ENCODE measurements around the gene PROX1.

Gene PROX1

GRCh38 chr1:214014730-214015129 is 27.0 kb downstream of the PROX1 start:
- in situ Hi-C loops (cut with MboI; ENCODE audit: low pct_unique_long_range_greater_than_20kb, low sequenced_read_pairs) = no loop called here
- no peak for DNase-seq

- no peak for DNase-seq
- in situ Hi-C loops (cut with MboI; ENCODE audit: low pct_unique_long_range_greater_than_20kb, low sequenced_read_pairs) = no loop called here
These were observed 29.6 kb downstream of the PROX1 start for GRCh38 chr1:214017191-214017982.

GRCh38 chr1:214018386-214019268 is 30.9 kb downstream of the PROX1 start:
- in situ Hi-C loops (cut with MboI; ENCODE audit: low pct_unique_long_range_greater_than_20kb, low sequenced_read_pairs) = no loop called here
- DNase-seq = no peak

GRCh38 chr1:214019499-214019898 is 31.7 kb downstream of the PROX1 start:
- in situ Hi-C loops (cut with MboI; ENCODE audit: low pct_unique_long_range_greater_than_20kb, low sequenced_read_pairs) = no loop called here
- DNase-seq = no peak

GRCh38 chr1:214021321-214021720 is 33.5 kb downstream of the PROX1 start:
- in situ Hi-C loops (cut with MboI; ENCODE audit: low pct_unique_long_range_greater_than_20kb, low sequenced_read_pairs) = no loop called here
- no peak for DNase-seq

- in situ Hi-C loops (cut with MboI; ENCODE audit: low pct_unique_long_range_greater_than_20kb, low sequenced_read_pairs) = no loop called here
- DNase-seq = no peak
These were observed 34.5 kb downstream of the PROX1 start for GRCh38 chr1:214022229-214022791.

GRCh38 chr1:214022810-214023425 is 35.1 kb downstream of the PROX1 start:
- in situ Hi-C loops (cut with MboI; ENCODE audit: low pct_unique_long_range_greater_than_20kb, low sequenced_read_pairs) = no loop called here
- no peak for DNase-seq

- in situ Hi-C loops (cut with MboI; ENCODE audit: low pct_unique_long_range_greater_than_20kb, low sequenced_read_pairs) = no loop called here
- DNase-seq = no peak
These were observed 39.2 kb downstream of the PROX1 start for GRCh38 chr1:214026985-214027384.

GRCh38 chr1:214027498-214027897 is 39.7 kb downstream of the PROX1 start:
- in situ Hi-C loops (cut with MboI; ENCODE audit: low pct_unique_long_range_greater_than_20kb, low sequenced_read_pairs) = no loop called here
- DNase-seq = no peak

GRCh38 chr1:214028095-214028494 is 40.3 kb downstream of the PROX1 start:
- in situ Hi-C loops (cut with MboI; ENCODE audit: low pct_unique_long_range_greater_than_20kb, low sequenced_read_pairs) = no loop called here
- DNase-seq = no peak

- in situ Hi-C loops (cut with MboI; ENCODE audit: low pct_unique_long_range_greater_than_20kb, low sequenced_read_pairs) = no loop called here
- no peak for DNase-seq
These were observed 41.1 kb downstream of the PROX1 start for GRCh38 chr1:214028649-214029406.

- DNase-seq = no peak
- in situ Hi-C loops (cut with MboI; ENCODE audit: low pct_unique_long_range_greater_than_20kb, low sequenced_read_pairs) = no loop called here
These were observed 42.0 kb downstream of the PROX1 start for GRCh38 chr1:214029796-214030195.

GRCh38 chr1:214031267-214031650 is 43.5 kb downstream of the PROX1 start:
- in situ Hi-C loops (cut with MboI; ENCODE audit: low pct_unique_long_range_greater_than_20kb, low sequenced_read_pairs) = no loop called here
- no peak for DNase-seq

- DNase-seq = no peak
- in situ Hi-C loops (cut with MboI; ENCODE audit: low pct_unique_long_range_greater_than_20kb, low sequenced_read_pairs) = no loop called here
These were observed 49.7 kb downstream of the PROX1 start for GRCh38 chr1:214037468-214037867.

GRCh38 chr1:214039394-214040018 is 51.7 kb downstream of the PROX1 start:
- DNase-seq = no peak
- in situ Hi-C loops (cut with MboI; ENCODE audit: low pct_unique_long_range_greater_than_20kb, low sequenced_read_pairs) = no loop called here

GRCh38 chr1:214043167-214043566 is 55.4 kb downstream of the PROX1 start:
- in situ Hi-C loops (cut with MboI; ENCODE audit: low pct_unique_long_range_greater_than_20kb, low sequenced_read_pairs) = no loop called here
- no peak for DNase-seq

- DNase-seq = no peak
- in situ Hi-C loops (cut with MboI; ENCODE audit: low pct_unique_long_range_greater_than_20kb, low sequenced_read_pairs) = no loop called here
These were observed 56.9 kb downstream of the PROX1 start for GRCh38 chr1:214044438-214045214.
